ENCODE results near the gene PECR.
"Not testable (repeated sequence)": the region's sequence is repeated elsewhere in the genome, so short reads cannot be mapped to it uniquely, and the experiment has no call there.

Gene PECR

DNA sequence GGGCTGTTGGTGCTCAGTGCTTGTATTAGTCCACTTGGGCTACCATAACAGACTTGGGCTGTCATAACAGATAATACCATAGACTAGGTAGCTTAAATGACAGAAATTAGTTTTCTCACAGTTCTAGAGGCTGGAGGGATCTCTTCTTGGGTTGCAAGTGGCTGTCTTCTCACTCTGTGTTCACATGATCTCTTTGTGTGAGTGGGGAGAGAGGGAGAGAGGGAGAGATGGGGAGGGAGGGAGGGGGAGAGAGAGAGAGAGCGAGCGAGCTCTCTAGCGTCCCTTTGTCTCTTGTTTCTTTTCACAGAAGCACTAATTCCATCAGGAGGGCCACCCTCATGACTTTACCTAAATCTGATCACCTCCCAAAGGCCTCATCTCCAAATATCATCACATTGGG, 23.1 kb upstream of the PECR start:
- DNase-seq (ENCODE audit: low read depth in 2 of 2): no peak

DNA sequence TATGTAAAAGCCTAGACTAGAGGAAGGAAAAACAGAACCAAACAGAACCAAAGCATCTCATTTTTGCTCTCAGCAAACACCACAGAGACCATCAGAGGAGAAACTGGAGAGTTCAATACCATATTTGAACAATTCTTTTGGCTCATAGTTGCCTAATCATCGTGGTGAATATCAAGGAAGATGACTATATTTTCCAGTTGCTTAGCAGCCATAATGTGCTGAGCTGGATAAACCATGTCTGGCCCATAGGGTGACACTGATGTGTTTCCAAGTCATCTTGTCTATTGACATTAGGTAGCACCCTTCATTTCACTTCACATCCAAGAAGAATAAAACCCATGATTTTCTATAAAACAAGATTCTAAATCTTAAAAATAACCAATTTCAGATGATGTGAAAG, 21.6 kb upstream of the PECR start:
- no peak for DNase-seq (ENCODE audit: low read depth in 2 of 2)

DNA sequence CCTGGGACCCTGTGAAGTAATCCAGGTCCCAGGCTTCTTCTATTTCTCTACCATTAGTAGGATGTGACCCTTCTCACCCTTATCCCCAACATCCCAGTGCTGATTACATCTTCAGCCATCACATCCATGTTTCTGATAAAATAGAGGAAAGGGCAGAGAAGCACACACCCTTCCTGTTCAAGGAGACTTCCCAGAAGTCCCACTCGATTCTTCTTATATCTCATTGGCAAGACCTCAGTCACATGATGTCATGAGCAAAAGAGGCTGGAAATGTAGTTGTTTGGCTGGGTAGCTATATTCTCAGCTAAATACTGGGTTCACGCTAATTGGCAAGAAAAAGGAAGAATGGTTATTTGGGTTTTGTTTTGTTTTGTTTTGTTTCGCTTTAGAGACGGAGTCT, 19.5 kb upstream of the PECR start:
- no peak for DNase-seq (ENCODE audit: low read depth in 2 of 2)

DNA sequence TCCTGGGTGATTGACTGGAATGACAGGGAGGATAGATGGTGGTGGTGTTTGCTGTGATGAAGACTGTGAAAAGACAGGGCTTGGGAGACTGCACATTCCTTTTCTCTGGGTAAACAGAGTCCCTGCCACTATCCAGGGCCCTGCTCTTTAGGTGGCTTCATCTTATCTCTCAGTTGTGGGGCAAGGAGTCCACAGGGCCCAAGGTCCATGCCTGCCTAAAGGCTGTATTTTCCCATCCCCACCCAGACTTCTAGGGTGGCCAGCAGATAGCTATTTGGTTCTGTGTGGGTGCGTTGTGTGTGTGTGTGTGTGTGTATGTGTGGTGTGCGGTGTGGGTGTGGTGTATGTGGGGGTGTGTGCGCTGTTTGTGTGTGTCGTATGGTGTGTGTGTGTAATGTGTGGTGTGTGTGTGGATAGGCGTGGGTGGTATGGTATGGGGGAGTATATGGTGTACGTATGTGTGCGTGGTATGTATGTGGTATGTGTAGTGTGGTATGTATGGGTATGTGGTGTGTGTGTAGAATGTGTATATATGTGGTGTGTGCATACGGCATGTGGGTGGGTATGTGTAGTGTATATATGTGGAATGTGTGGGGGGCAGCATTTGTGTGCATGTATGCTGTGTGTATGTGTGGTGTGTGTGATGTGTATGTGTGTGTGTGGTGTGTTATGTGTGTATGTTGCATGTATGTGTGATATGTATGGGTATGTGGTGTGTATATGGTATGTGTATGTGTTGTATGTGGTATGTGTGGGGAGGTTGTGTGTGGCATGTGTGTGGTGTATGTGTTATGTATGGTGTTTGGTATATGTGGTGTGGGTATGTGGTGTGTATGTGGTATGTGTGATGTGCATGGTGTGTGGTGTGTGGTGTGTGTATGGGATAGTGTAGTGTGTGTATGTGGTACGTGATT, 17.1 kb upstream of the PECR start:
- DNase-seq (ENCODE audit: low read depth in 2 of 2): no peak

DNA sequence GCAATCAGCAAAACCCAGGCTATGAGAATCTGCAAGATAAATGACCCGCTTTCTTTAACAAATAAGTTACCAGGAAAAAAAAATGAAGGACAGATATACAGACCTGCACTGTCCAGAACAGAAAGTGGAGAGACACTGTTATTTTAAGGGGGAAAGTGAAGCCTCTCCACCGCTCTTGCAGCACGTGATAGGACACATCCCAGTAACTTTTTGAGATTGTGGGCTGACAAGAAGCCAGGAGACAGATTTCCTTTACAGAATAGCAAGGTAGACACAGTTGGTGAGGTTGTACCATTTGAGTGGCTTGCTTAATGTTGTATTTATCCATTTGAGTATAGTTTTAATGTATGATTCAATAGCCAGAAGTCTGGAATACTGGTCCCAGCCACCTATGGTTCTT, 13.1 kb upstream of the PECR start:
- no peak for DNase-seq (ENCODE audit: low read depth in 2 of 2)

DNA sequence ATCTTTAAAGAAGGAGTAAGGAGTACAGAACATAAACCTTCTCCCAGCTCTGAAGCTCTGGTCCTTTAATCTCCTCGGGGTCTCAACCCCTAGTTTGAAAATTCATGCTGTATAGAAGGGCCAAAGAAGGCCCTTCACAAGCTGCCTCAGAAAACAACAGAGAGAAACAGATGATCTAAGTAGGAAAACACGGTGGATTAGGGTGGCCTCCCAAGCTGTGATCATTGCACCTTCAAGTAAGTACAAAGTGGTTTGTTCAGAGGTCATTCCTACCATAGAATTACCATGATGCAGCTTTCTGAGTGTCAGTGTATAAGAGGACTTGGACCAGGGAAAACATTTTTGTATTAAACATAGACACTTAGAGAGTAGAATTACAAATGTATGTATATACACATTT, 11.0 kb upstream of the PECR start:
- no peak for DNase-seq (ENCODE audit: low read depth in 2 of 2)

DNA sequence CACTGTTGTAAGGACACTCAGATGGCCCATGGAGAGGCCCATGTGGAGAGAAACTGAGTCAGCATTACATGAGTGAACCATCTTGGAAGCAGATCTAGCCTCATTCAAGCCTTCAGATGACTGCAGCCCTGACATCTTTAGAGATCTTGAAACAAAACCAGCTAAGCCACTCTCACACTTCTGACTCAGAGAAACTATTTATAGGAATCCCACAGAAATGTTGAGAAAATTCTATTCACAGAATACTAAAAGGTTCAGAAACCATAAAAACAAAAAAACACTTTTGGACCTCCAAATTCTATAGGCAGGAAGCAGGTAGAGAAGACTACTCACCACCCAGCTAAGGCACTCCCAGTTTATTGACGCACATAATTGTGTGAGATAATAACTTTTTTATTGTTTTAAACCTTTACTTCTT, 8.8 kb upstream of the PECR start:
- no peak for DNase-seq (ENCODE audit: low read depth in 2 of 2)

DNA sequence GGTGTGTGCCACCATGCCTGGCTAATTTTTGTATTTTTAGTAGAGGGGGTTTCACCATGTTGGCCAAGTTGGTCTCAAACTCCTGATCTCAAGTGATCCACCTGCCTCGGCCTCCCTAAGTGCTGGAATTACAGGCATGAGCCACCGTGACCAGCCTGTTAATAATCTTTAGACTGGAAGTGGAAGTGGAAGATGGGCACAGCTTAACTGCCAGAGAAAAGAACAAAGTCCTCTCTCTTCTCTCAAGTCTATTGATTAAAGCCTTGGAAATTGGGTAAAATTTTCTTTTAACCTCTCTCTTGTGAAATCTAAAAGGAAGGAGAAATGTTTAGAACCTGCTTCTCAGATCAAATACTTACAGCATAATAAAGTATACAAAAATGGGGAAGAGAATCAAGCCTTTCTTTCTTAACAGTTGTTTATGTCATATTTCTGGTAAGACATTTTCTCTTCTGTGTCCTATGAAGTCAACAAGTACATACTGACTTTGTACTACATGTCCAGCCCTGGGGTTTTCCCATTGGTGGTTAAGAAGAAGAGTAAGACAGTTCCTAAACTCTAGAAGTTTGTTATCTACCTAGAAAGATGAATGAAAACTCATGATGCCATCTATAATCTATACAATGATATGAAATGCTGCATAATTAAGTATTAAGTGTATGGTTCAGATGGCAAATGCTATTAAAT, 4.7 kb upstream of the PECR start:
- no peak for DNase-seq (ENCODE audit: low read depth in 2 of 2)

DNA sequence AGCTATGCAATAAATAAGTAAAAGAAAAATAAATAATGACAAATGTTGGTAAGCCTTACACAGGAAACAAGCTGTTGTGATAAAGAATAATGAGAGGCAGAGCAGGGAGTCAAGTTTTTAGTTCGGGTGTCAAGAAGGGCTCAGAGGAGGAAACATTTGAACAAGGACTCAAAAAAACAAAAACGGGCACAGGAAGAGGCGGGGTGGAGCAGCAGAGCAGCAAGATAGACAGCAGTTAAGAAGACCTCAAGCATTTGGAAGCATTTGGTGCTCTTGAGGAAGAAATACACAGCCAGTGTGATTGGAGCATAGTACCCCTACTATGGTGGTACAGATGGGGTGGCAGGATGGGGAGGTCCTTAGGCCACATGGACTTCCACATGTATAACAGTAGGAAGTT, 2.9 kb upstream of the PECR start:
- no peak for DNase-seq (ENCODE audit: low read depth in 2 of 2)

DNA sequence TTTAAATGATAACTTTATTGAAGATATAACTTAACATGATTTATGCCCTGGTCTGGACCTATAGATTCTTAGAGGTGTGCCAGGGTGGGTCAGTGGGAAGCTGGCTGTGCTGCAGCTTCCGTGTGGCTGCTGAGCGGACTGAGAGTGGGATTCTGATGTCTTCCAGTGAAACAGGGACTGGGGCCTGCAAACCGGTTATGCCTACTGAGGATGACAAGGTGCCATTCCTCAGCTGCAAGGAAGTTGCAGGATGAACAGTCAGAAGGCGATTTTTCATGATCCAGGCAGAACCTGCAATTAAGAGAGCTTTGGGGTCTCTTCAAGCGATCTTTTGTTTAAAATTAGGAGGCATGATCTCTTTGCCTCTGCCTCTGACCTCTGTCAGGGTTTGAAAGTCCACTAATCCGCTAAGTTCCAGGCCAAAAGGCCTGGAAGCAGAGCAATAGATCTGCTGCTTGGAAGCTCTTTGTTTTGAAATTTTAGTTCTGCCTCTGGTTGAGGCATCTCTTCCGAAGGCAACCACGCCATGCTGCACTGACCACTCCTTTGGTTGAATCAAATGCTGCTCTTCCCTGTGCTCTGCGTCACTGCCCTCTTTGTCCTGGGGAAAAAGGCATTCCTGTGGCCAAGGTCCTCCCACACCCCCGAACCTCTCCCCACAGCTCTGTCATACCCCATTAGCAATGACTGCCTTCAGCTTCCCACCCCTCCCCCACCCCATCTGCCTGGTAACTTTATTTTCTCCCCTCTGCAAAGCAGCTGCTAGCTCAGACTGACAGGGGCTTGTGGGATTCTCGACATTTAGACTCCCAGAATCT, 2.1 kb upstream of the PECR start:
- no peak for DNase-seq (ENCODE audit: low read depth in 2 of 2)

DNA sequence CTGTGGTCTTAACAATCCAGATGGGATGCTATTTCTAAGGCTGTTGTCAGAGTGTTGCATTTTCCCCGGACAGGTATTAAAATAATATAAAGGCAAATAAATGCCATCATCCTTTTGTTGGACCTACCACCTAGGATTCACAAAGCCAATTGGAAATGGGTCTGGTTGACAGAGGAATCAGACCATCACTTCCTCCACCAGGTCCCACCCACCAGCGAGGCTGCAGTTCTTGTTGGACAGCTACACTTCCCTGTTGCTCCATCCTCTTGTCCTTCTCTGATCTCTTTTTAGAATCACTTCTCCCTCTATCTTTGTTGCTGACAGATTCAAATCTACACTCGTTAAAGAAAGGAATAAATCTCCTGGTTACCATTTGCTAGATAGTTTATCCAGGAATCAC, 1.2 kb upstream of the PECR start:
- DNase-seq (ENCODE audit: low read depth in 2 of 2): no peak

DNA sequence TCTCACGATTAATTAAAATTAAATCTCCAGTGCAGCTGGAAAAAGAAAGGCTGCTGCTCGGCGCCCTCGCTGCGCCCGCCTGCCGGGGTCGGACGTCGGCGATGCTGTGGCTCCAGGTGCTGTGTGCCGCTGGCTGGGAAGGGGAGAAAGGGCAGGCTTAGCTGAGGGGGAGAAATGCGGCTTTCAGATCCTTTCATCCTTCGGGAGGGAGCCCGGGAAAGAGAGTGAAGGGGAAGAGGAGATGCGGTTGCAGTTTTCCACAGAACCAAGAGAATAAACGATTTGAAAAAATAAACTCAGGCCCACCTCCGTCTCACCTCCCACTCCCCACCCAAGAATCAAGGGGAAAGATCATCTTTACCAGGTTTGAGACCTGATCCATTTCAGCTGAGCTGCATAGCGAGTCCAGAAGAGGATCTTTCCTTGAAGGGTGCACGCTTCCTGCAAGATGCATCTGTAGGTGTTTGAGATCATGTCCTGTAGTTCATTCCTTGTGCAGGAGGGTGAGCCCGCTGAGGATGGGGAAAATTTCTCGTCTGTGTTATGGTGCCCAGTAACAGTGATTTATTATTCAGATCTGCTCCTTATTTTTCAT, 605 bp upstream of the PECR start:
- no peak for DNase-seq (ENCODE audit: low read depth in 2 of 2)

DNA sequence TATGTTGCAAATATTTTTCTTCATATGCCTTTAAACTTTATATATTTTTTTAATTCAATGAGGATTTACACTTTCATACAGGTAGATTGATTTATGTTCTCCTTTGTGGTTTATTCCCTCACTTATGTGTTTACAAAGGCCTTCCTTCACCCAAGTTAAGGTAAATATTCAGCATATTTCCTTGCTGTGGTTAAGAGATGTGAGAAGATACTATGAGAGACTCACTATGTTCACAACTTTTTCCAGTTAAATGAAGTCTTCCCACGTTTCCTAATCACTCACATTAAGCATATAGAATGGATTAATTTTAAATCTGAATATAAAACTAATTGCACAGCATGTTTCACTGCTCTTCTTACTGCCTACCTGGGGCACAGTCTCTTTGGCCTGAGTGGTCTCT, 597 bp downstream of the PECR start:
- DNase-seq (ENCODE audit: low read depth in 2 of 2): no peak

DNA sequence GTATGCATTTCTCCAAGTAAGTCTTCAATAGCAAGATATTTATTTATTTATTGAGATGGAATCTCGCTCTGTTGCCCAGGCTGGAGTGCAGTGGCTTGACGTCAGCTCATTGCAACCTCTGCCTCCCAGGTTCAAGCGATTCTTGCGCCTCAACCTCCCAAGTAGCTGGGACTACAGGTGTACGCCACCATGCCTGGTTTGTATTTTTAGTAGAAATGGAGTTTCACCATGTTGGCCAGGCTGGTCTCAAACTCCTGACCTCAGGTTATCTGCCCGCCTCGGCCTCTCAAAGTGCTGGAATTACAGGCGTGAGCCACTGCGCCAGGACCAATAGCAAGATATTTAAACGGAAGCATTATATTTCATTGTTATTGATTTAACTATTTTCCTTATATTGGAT, 1.6 kb downstream of the PECR start:
- DNase-seq (ENCODE audit: low read depth in 2 of 2): not testable (repeated sequence)

DNA sequence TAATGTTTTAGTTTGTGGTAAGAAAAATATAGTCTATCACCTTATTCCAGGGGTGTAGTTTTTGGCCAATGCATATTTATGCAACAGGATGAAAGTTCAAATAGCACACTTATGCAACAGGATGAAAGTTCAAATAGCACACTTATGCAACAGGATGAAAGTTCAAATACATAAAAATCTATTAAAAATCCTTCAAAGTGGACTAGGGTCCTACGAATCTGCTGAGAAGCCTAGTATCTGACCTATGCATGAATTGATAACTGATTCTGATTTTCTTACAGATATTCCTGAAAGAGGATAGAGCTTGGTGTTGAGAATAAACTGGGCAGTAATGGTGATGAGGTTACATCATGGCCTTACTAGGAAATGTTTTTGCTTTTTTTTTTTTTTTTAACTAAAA, 2.8 kb downstream of the PECR start:
- no peak for DNase-seq (ENCODE audit: low read depth in 2 of 2)

DNA sequence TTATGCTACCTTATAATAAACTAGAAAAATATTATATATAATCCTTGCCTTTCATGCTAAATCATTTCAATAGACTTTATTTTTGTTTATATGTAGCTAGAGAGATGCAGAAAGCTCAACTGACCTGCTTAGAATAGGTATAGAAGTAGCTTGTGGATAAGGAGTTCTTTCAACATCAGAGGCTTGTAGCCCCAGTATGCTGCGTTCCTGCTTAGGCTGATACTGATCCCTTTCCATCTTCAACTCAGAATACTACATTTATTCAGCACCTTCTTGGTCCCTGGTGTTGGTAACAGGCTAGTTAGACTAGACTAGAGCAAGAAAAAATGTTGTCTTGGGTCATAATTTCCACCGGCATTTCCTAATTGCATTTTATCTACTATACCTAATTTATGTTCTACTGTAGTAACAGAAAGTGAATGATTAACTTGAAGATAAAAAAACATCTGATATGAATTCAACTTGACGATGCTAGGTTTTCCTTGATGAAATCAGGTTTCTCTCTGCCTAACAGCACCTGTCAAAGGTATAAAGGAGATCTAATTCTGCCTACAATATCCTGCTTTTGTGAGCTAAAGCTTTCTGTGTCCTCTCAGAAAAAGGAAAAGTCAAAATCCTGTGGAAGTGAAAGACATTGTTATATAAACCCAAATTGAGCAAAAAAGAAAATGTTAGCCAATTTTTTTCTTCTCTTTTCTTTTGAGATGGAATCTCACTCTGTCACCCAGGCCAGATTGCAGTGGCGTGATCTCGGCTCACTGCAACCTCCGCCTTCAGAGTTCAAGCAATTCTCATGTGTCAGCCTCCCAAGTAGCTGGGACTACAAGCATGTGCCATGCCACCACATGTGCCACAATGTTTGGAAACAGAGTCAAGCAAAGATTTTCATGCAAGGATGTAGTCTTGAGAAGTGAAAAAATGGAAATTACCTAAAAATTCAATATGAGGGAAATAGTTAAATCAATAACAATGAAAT, 5.8 kb downstream of the PECR start:
- no peak for DNase-seq (ENCODE audit: low read depth in 2 of 2)

DNA sequence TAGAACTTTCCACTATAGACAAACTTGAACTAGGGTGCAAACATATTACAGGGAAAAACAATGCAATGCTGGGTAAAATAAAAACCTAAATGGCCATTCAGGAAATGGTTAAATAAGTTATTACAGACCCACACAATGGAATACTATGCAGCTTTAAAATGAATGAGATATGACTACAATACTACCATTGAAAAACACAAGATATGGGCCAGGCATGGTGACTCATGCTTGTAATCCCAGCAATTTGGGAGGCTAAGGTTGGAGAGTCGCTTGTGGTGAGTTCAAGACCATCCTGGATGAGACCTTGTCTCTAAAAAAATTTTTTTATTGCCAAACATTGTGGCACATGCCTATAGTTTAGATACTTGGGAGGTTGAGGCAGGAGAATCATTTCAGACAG, 6.8 kb downstream of the PECR start:
- no peak for DNase-seq (ENCODE audit: low read depth in 2 of 2)

DNA sequence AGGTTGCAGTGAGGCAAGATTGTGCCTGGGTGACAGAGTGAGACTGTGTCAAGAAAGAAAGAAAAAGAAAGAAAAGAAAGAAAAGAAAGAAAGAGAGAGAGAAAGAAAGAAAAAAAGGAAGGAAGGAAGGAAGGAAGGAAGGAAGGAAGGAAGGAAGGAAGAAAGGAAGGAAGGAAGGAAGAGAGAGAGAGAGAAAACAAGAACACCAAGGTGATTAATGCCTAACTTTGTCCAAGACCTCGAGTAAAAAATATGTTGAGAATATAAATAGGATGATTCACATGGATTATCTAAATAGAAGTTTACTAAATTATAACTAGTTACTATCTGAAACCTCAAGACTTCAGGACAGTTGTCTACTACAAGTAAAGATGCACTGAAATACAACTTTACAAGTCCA, 7.2 kb downstream of the PECR start:
- DNase-seq (ENCODE audit: low read depth in 2 of 2): no peak

DNA sequence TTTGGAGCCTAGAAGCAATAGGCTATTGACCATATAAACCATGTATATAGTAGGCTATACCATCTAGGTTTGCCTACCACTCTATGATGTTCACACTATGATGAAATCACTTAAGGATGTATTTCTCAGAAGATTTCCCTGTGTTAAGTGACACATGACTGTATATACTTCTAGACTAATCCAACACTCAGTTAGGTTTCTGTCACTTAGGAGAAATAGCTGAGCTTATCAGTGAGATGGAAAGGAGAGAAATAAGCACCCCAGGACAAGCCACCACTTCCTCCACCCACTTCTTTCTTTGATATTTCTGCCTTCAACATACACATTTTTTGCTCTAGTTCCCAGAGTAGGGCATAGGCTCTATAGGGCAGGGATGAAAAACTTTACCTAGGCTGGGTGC, 7.8 kb downstream of the PECR start:
- no peak for DNase-seq (ENCODE audit: low read depth in 2 of 2)

DNA sequence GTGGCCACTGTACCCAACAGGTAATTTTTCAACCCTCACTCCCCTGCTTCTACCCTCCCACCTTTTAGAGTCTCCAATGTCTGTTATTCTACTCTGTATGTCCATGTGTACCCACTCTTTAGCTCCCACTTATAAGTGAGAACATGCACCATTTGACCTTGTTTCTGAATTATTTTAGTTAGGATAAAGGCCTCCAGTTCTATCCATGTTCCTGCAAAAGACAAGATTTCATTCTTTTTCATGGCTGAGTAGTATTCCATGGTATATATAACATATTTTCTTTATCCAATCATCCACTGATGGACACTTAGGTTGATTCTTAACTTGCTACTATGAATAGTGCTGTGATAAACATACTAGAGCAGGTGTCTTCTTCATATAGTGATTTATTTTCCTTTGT, 9.1 kb downstream of the PECR start:
- no peak for DNase-seq (ENCODE audit: low read depth in 2 of 2)

Data from stimulated activated CD8-positive, alpha-beta memory T cell treated with anti-CD3 and anti-CD28 coated beads, Interleukin-7, amount 100 ng/mL, for 4 hours (primary cell).